ENCODE data around the gene LRP5.

The LRP5 gene

GRCh38 chr11:68306636-68307035 is 5.8 kb upstream of the LRP5 start:
- H3K36me3 ChIP-seq (ENCODE audit: control insufficient read depth in 1 of 2, insufficient read depth in 2 of 2, low read length in 2 of 2) = no peaks in the 10 kb centered on the region
- no peaks in the 10 kb centered on the region for H3K9me3 ChIP-seq (ENCODE audit: control insufficient read depth in 1 of 2, low read length in 2 of 2)
- H3K27ac ChIP-seq (ENCODE audit: low read depth, low read length) = no peak overlapping the region
- H3K27me3 ChIP-seq (ENCODE audit: control insufficient read depth in 1 of 2, insufficient read depth in 2 of 2, low read length in 2 of 2) = no peaks in the 10 kb centered on the region
- H3K4me3 ChIP-seq (ENCODE audit: low read depth in 1 of 2, low read length in 2 of 2) = no peak overlapping the region
- no peak overlapping the region for H3K9ac ChIP-seq (ENCODE audit: low read depth in 1 of 2, low read length in 2 of 2)
- H3K4me1 ChIP-seq (ENCODE audit: control insufficient read depth in 1 of 2, insufficient read depth in 2 of 2, low read length in 2 of 2) = peaks cover 18 to 22% of the 10 kb centered on the region in 2 donors

- Histone ChIP-seq H3K9me3 (ENCODE audit: control insufficient read depth in 1 of 2, low read length in 2 of 2) (no peaks in the 10 kb centered on the region), H3K9ac (ENCODE audit: low read depth in 1 of 2, low read length in 2 of 2) (no peak overlapping the region), H3K4me3 (ENCODE audit: low read depth in 1 of 2, low read length in 2 of 2) (no peak overlapping the region), H3K27me3 (ENCODE audit: control insufficient read depth in 1 of 2, insufficient read depth in 2 of 2, low read length in 2 of 2) (no peaks in the 10 kb centered on the region), H3K4me1 (ENCODE audit: control insufficient read depth in 1 of 2, insufficient read depth in 2 of 2, low read length in 2 of 2) (peaks cover 10 to 20% of the 10 kb centered on the region in 2 donors), H3K27ac (ENCODE audit: low read depth, low read length) (no peak overlapping the region), H3K36me3 (ENCODE audit: control insufficient read depth in 1 of 2, insufficient read depth in 2 of 2, low read length in 2 of 2) (no peaks in the 10 kb centered on the region)
These were observed 4.3 kb upstream of the LRP5 start for GRCh38 chr11:68308068-68308467.

- peaks cover under 1 to 18% of the 10 kb centered on the region in 2 donors for H3K4me1 ChIP-seq (ENCODE audit: control insufficient read depth in 1 of 2, insufficient read depth in 2 of 2, low read length in 2 of 2)
- no peak overlapping the region for H3K9ac ChIP-seq (ENCODE audit: low read depth in 1 of 2, low read length in 2 of 2)
- no peaks in the 10 kb centered on the region for H3K36me3 ChIP-seq (ENCODE audit: control insufficient read depth in 1 of 2, insufficient read depth in 2 of 2, low read length in 2 of 2)
- H3K27ac ChIP-seq (ENCODE audit: low read depth, low read length) = no peak overlapping the region
- no peaks in the 10 kb centered on the region for H3K27me3 ChIP-seq (ENCODE audit: control insufficient read depth in 1 of 2, insufficient read depth in 2 of 2, low read length in 2 of 2)
- no peak overlapping the region for H3K4me3 ChIP-seq (ENCODE audit: low read depth in 1 of 2, low read length in 2 of 2)
- H3K9me3 ChIP-seq (ENCODE audit: control insufficient read depth in 1 of 2, low read length in 2 of 2) = no peaks in the 10 kb centered on the region
These were observed 2.7 kb upstream of the LRP5 start for GRCh38 chr11:68309621-68310185.

GRCh38 chr11:68311160-68312116 is 953 bp upstream of the LRP5 start:
- Histone ChIP-seq H3K27ac (ENCODE audit: low read depth, low read length) (no peak overlapping the region), H3K27me3 (ENCODE audit: control insufficient read depth in 1 of 2, insufficient read depth in 2 of 2, low read length in 2 of 2) (no peaks in the 10 kb centered on the region), H3K4me1 (ENCODE audit: control insufficient read depth in 1 of 2, insufficient read depth in 2 of 2, low read length in 2 of 2) (peaks cover 11 to 31% of the 10 kb centered on the region in 2 donors), H3K9me3 (ENCODE audit: control insufficient read depth in 1 of 2, low read length in 2 of 2) (no peaks in the 10 kb centered on the region), H3K9ac (ENCODE audit: low read depth in 1 of 2, low read length in 2 of 2) (no peak overlapping the region), H3K4me3 (ENCODE audit: low read depth in 1 of 2, low read length in 2 of 2) (no peak overlapping the region), H3K36me3 (ENCODE audit: control insufficient read depth in 1 of 2, insufficient read depth in 2 of 2, low read length in 2 of 2) (no peaks in the 10 kb centered on the region)

- Histone ChIP-seq H3K27ac (ENCODE audit: low read depth, low read length) (peak overlapping the region; percentile 70), H3K9ac (ENCODE audit: low read depth in 1 of 2, low read length in 2 of 2) (peak overlapping the region; percentile 81 to 84), H3K4me3 (ENCODE audit: low read depth in 1 of 2, low read length in 2 of 2) (peak overlapping the region; percentile 85), H3K36me3 (ENCODE audit: control insufficient read depth in 1 of 2, insufficient read depth in 2 of 2, low read length in 2 of 2) (no peaks in the 10 kb centered on the region), H3K4me1 (ENCODE audit: control insufficient read depth in 1 of 2, insufficient read depth in 2 of 2, low read length in 2 of 2) (peaks cover 15 to 40% of the 10 kb centered on the region in 2 donors), H3K27me3 (ENCODE audit: control insufficient read depth in 1 of 2, insufficient read depth in 2 of 2, low read length in 2 of 2) (no peaks in the 10 kb centered on the region), H3K9me3 (ENCODE audit: control insufficient read depth in 1 of 2, low read length in 2 of 2) (no peaks in the 10 kb centered on the region)
These were observed 586 bp downstream of the LRP5 start for GRCh38 chr11:68312780-68313573.

- H3K27ac ChIP-seq (ENCODE audit: low read depth, low read length) = peak overlapping the region; percentile 70
- peak overlapping the region; percentile 81 to 84 for H3K9ac ChIP-seq (ENCODE audit: low read depth in 1 of 2, low read length in 2 of 2)
- H3K27me3 ChIP-seq (ENCODE audit: control insufficient read depth in 1 of 2, insufficient read depth in 2 of 2, low read length in 2 of 2) = no peaks in the 10 kb centered on the region
- peak overlapping the region; percentile 85 for H3K4me3 ChIP-seq (ENCODE audit: low read depth in 1 of 2, low read length in 2 of 2)
- peaks cover 15 to 40% of the 10 kb centered on the region in 2 donors for H3K4me1 ChIP-seq (ENCODE audit: control insufficient read depth in 1 of 2, insufficient read depth in 2 of 2, low read length in 2 of 2)
- no peaks in the 10 kb centered on the region for H3K9me3 ChIP-seq (ENCODE audit: control insufficient read depth in 1 of 2, low read length in 2 of 2)
- no peaks in the 10 kb centered on the region for H3K36me3 ChIP-seq (ENCODE audit: control insufficient read depth in 1 of 2, insufficient read depth in 2 of 2, low read length in 2 of 2)
These were observed 1.3 kb downstream of the LRP5 start for GRCh38 chr11:68313574-68314202.

GRCh38 chr11:68314203-68315170 is 2.1 kb downstream of the LRP5 start:
- H3K4me1 ChIP-seq (ENCODE audit: control insufficient read depth in 1 of 2, insufficient read depth in 2 of 2, low read length in 2 of 2) = peaks cover 15 to 41% of the 10 kb centered on the region in 2 donors
- H3K27me3 ChIP-seq (ENCODE audit: control insufficient read depth in 1 of 2, insufficient read depth in 2 of 2, low read length in 2 of 2) = no peaks in the 10 kb centered on the region
- peak overlapping the region; percentile 85 for H3K4me3 ChIP-seq (ENCODE audit: low read depth in 1 of 2, low read length in 2 of 2)
- no peaks in the 10 kb centered on the region for H3K9me3 ChIP-seq (ENCODE audit: control insufficient read depth in 1 of 2, low read length in 2 of 2)
- H3K36me3 ChIP-seq (ENCODE audit: control insufficient read depth in 1 of 2, insufficient read depth in 2 of 2, low read length in 2 of 2) = no peaks in the 10 kb centered on the region
- H3K27ac ChIP-seq (ENCODE audit: low read depth, low read length) = peak overlapping the region; percentile 70
- H3K9ac ChIP-seq (ENCODE audit: low read depth in 1 of 2, low read length in 2 of 2) = peak overlapping the region; percentile 81 to 84

- H3K9ac ChIP-seq (ENCODE audit: low read depth in 1 of 2, low read length in 2 of 2) = peak overlapping the region; percentile 81 to 84
These were observed 3.0 kb downstream of the LRP5 start for GRCh38 chr11:68315171-68315920.

More at GRCh38 chr11:68315171-68315920, 3.0 kb downstream of the LRP5 start:
- Histone ChIP-seq H3K36me3 (ENCODE audit: control insufficient read depth in 1 of 2, insufficient read depth in 2 of 2, low read length in 2 of 2) (no peaks in the 10 kb centered on the region), H3K4me1 (ENCODE audit: control insufficient read depth in 1 of 2, insufficient read depth in 2 of 2, low read length in 2 of 2) (peaks cover 15 to 46% of the 10 kb centered on the region in 2 donors), H3K27ac (ENCODE audit: low read depth, low read length) (peak overlapping the region; percentile 70), H3K4me3 (ENCODE audit: low read depth in 1 of 2, low read length in 2 of 2) (peak overlapping the region; percentile 85), H3K27me3 (ENCODE audit: control insufficient read depth in 1 of 2, insufficient read depth in 2 of 2, low read length in 2 of 2) (no peaks in the 10 kb centered on the region), H3K9me3 (ENCODE audit: control insufficient read depth in 1 of 2, low read length in 2 of 2) (no peaks in the 10 kb centered on the region)

Measured in duodenal mucosa (tissue), 2 donors.